HepG2 (cell line): ENCODE data around the gene CCDC142.

Experiments used
- ASH2L ChIP-seq: fragments of 300-600, 200-600 bp; sonication (generic); IDR thresholded peaks from 2 replicates; pipeline ENCODE4 v1.7.0; 2017; ENCODE audit warnings: low read depth, mild to moderate bottlenecking, moderate library complexity, mixed read lengths, low read length; ENCODE audit not compliant: insufficient read length
- POLR2A ChIP-seq, 2 experiments: IDR thresholded peaks; 2 replicates each; pipeline ENCODE4 v1.6.1; 2011; ENCODE audit warnings: low read depth in 2 of 2, low read length in 2 of 2, mild to moderate bottlenecking in 1 of 2, moderate library complexity in 1 of 2; ENCODE audit not compliant: insufficient read depth in 1 of 2
- ZNF431 ChIP-seq: sonication (generic); formaldehyde crosslinking; IDR thresholded peaks from 2 replicates; pipeline ENCODE4 v1.9.0; 2022; ENCODE audit warnings: missing genetic modification reagents, low read depth, mild to moderate bottlenecking, borderline replicate concordance

DNA sequence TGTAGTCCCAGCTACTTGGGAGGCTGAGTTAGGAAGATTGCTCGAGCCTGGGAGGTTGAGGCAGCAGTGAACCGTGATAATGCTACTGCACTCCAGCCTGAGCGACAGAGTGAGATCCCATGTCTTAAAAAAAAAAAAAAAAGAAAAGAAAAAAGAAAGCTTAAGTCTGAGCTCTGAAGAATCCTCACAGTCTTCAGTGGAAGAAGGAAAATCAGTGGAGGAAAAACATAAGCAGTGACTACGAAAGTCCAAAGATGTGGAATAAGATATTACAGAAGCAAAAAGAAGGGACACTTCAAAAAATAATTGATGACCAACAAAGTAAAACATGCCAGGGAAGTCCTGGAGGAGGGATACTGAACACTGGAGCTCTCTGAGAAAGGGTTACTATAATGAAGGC is 27.5 kb upstream of the CCDC142 start:
- TF ChIP-seq POLR2A (IDR thresholded peaks at IDR 0.05; ENCODE audit: insufficient read depth in 1 of 2, low read depth in 2 of 2, low read length in 2 of 2) (no peak), ASH2L (no peak), ZNF431 (no peak)
